Mesenchymal stem cell (in vitro differentiated cells and primary cell): ENCODE data around the gene YWHAG.
A peak's percentile ranks its signal among the peaks of the same experiment; 100 is the strongest.

ENCODE experiments used
- DNase-seq: peaks from one replicate; pipeline ENCODE4 v3.0.0-alpha.2; 2013
- H2AFZ ChIP-seq: one replicate; pipeline ENCODE4 v1.6.1; 2013; ENCODE audit warnings: low read depth, mild to moderate bottlenecking, control low read depth, inconsistent platforms, low read length, moderate library complexity
- H2AK5ac ChIP-seq: 2 replicates; pipeline ENCODE4 v1.6.1; 2013; ENCODE audit warnings: low read length, moderate library complexity, mild to moderate bottlenecking, inconsistent platforms; ENCODE audit not compliant: severe bottlenecking
- H2BK120ac ChIP-seq: one replicate; pipeline ENCODE4 v1.6.1; 2013; ENCODE audit warnings: low read depth, mild to moderate bottlenecking, inconsistent platforms, low read length, moderate library complexity
- H2BK12ac ChIP-seq, 2 experiments: one replicate each; pipeline ENCODE4 v1.6.1; 2013; ENCODE audit warnings: inconsistent platforms in 2 of 2, low read length in 2 of 2, mild to moderate bottlenecking in 2 of 2, moderate library complexity in 2 of 2, control low read depth in 1 of 2
- H2BK15ac ChIP-seq: one replicate; pipeline ENCODE4 v1.6.1; 2013; ENCODE audit warnings: mild to moderate bottlenecking, low read depth, inconsistent platforms; ENCODE audit not compliant: poor library complexity, severe bottlenecking
- H2BK5ac ChIP-seq: 2 replicates; pipeline ENCODE4 v1.6.1; 2013; ENCODE audit warnings: low read depth, mild to moderate bottlenecking, low read length, control low read depth, inconsistent platforms; ENCODE audit not compliant: poor library complexity, severe bottlenecking
- H3K14ac ChIP-seq, 2 experiments: one replicate each; pipeline ENCODE4 v1.6.1; 2013; ENCODE audit warnings: inconsistent platforms in 2 of 2, low read length in 2 of 2, control low read depth in 1 of 2, mild to moderate bottlenecking in 1 of 2, moderate library complexity in 1 of 2
- H3K18ac ChIP-seq, 2 experiments: one replicate each; pipeline ENCODE4 v1.6.1; 2013; ENCODE audit warnings: inconsistent platforms in 2 of 2, low read length in 2 of 2, control low read depth in 1 of 2, low read depth in 1 of 2, mild to moderate bottlenecking in 1 of 2
- H3K23ac ChIP-seq, 2 experiments: one replicate each; pipeline ENCODE4 v1.6.1; 2013; ENCODE audit warnings: inconsistent platforms in 2 of 2, low read length in 2 of 2, mild to moderate bottlenecking in 2 of 2, moderate library complexity in 2 of 2, control low read depth in 1 of 2
- H3K27ac ChIP-seq: 2 replicates; pipeline ENCODE4 v1.5.1; 2013; ENCODE audit warnings: mild to moderate bottlenecking, moderate library complexity, low read length, control low read depth, inconsistent platforms; ENCODE audit not compliant: poor library complexity, severe bottlenecking
- H3K27me3 ChIP-seq, 2 experiments: 2 replicates each; pipeline versions ENCODE4 v1.6.1 to v1.7.0; 2013; ENCODE audit warnings: low read length in 2 of 2, mild to moderate bottlenecking in 2 of 2, moderate library complexity in 2 of 2, control low read depth in 1 of 2, inconsistent platforms in 1 of 2; ENCODE audit not compliant: control insufficient read depth in 1 of 2, insufficient read depth in 1 of 2
- H3K36me3 ChIP-seq, 2 experiments: 2 replicates each; pipeline versions ENCODE4 v1.6.1 to v1.7.0; 2013; ENCODE audit warnings: low read length in 2 of 2, control low read depth in 1 of 2, inconsistent platforms in 1 of 2, low read depth in 1 of 2, mild to moderate bottlenecking in 1 of 2; ENCODE audit not compliant: insufficient read depth in 2 of 2, control insufficient read depth in 1 of 2
- H3K4ac ChIP-seq, 2 experiments: one replicate each; pipeline ENCODE4 v1.6.1; 2013; ENCODE audit warnings: inconsistent platforms in 2 of 2, low read length in 2 of 2, mild to moderate bottlenecking in 2 of 2, moderate library complexity in 2 of 2, control low read depth in 1 of 2, low read depth in 1 of 2
- H3K4me1 ChIP-seq: 2 replicates; pipeline ENCODE4 v1.6.1; 2013; ENCODE audit warnings: low read depth, low read length, control low read depth; ENCODE audit not compliant: control insufficient read depth, insufficient read depth
- H3K4me2 ChIP-seq: 2 replicates; pipeline ENCODE4 v1.6.1; 2013; ENCODE audit warnings: low read length, mild to moderate bottlenecking, inconsistent platforms; ENCODE audit not compliant: poor library complexity, severe bottlenecking
- H3K4me3 ChIP-seq, 2 experiments: 2 replicates each; pipeline versions ENCODE4 v1.5.1 to v1.7.0; 2013; ENCODE audit warnings: low read length in 2 of 2, mild to moderate bottlenecking in 2 of 2, control low read depth in 1 of 2, low read depth in 1 of 2; ENCODE audit not compliant: insufficient read depth in 1 of 2
- H3K79me1 ChIP-seq: replicated peaks from 2 replicates; pipeline ENCODE4 v1.6.1; 2013; ENCODE audit warnings: mild to moderate bottlenecking, control low read depth, low read length, inconsistent platforms; ENCODE audit not compliant: poor library complexity, severe bottlenecking
- H3K9ac ChIP-seq: 2 replicates; pipeline ENCODE4 v1.7.0; 2013; ENCODE audit warnings: mild to moderate bottlenecking, low read length, moderate library complexity
- H3K9me3 ChIP-seq: 2 replicates; pipeline ENCODE4 v1.7.0; 2013; ENCODE audit warnings: mild to moderate bottlenecking, low read length; ENCODE audit not compliant: control insufficient read depth
- H4K8ac ChIP-seq: one replicate; pipeline ENCODE4 v1.6.1; 2013; ENCODE audit warnings: inconsistent platforms, mild to moderate bottlenecking, low read length, moderate library complexity
- H4K91ac ChIP-seq: one replicate; pipeline ENCODE4 v1.6.1; 2013; ENCODE audit warnings: mild to moderate bottlenecking, low read length, inconsistent platforms
- WGBS: methylation state at CpG from one replicate; pipeline ENCODE4 v1.1.7; 2013; ENCODE audit warnings: mixed read lengths; 5-methylcytosine and 5-hydroxymethylcytosine counted together

YWHAG gene

GRCh38 chr7:76357475-76358010 is 1.2 kb downstream of the YWHAG start:
- peaks cover 6% of the 10 kb centered on the region for H3K4me1 ChIP-seq
- no peak overlapping the region for H2AFZ ChIP-seq
- no peak overlapping the region for H2AK5ac ChIP-seq
- no peak overlapping the region for H2BK15ac ChIP-seq
- H3K27ac ChIP-seq, result peak overlapping the region; percentile 52
- peaks cover 13 to 34% of the 10 kb centered on the region in 2 experiments for H3K36me3 ChIP-seq
- H3K18ac ChIP-seq, result peak overlapping the region in 1 of 2 experiments; percentile 99
- WGBS, result 6% methylated on average over 8 of the region's 10 CpGs
- peak overlapping the region in 1 of 2 experiments; percentile 89 for H3K4me3 ChIP-seq
- no peak overlapping the region for H2BK12ac ChIP-seq
- H2BK120ac ChIP-seq, result no peak overlapping the region
- H3K9ac ChIP-seq, result peak overlapping the region; percentile 96
- H3K27me3 ChIP-seq, result no peaks in the 10 kb centered on the region
- H3K79me1 ChIP-seq, result peaks cover 1% of the 10 kb centered on the region
- H3K4me2 ChIP-seq, result peak overlapping the region; percentile 74
- no peaks in the 10 kb centered on the region for H3K9me3 ChIP-seq
- H2BK5ac ChIP-seq, result no peak overlapping the region
- no peak overlapping the region for H3K23ac ChIP-seq
- DNase-seq, result no peak
- peak overlapping the region in 1 of 2 experiments; percentile 89 for H3K4ac ChIP-seq
- H4K91ac ChIP-seq, result no peak overlapping the region
- no peak overlapping the region for H4K8ac ChIP-seq
- H3K14ac ChIP-seq, result no peak overlapping the region

DNA sequence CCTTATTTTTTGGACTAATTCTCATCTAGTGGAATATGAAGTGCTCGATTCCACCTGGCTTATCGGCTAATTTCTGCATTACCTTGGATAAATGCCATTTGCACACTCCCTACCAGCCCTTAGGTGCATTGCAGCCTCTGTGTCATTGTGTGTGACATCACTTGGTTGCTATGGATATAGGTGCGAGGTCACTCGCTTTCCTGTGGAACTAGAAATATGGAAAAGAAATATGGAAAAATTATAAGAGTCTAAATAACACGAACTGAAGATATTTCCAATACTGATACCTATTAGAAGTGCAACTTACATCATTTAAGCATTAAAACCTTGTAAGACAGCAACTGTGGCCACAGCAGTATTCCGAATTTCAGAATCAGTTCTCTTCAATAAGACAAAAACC is 2.0 kb downstream of the YWHAG start:
- no peaks in the 10 kb centered on the region for H3K9me3 ChIP-seq

DNA sequence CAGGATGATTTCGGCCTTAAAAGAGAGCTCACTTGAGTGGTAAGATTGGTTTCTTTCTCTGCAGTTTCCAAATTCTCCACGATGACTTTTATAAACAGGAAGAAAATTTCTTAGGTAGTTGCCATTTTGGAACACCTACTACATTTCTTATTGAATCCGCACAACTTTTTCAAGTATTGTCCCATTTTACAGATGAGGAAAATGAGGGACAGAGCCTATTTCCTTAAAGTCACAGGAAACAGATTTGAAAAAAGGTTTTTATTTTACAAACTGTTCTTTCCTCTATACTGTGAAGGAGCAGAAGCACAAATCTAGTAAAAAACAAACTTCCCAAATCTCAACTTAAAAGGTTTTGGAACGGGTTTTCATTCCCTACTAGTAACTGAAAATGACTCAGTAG is 2.7 kb downstream of the YWHAG start:
- Histone ChIP-seq H3K23ac (no peak overlapping the region), H2BK5ac (no peak overlapping the region), H3K27me3 (no peaks in the 10 kb centered on the region), H2BK15ac (no peak overlapping the region), H2AFZ (no peak overlapping the region), H3K4ac (no peak overlapping the region), H3K36me3 (peaks cover 16 to 36% of the 10 kb centered on the region in 2 experiments), H3K9me3 (no peaks in the 10 kb centered on the region), H2BK12ac (no peak overlapping the region), H3K14ac (no peak overlapping the region), H4K91ac (no peak overlapping the region), H3K4me1 (peaks cover 13% of the 10 kb centered on the region), H2AK5ac (no peak overlapping the region), H3K27ac (no peak overlapping the region), H2BK120ac (no peak overlapping the region), H4K8ac (no peak overlapping the region), H3K4me2 (no peak overlapping the region), H3K79me1 (peaks cover 1% of the 10 kb centered on the region), H3K18ac (no peak overlapping the region), H3K4me3 (peak overlapping the region in 1 of 2 experiments; percentile 89), H3K9ac (peak overlapping the region; percentile 96)
- DNase-seq, result no peak
- 88% methylated on average over 2 of the region's 4 CpGs for WGBS

More for the DNA sequence above, 2.0 kb downstream of the YWHAG start:
- H2BK12ac ChIP-seq, result no peak overlapping the region
- DNase-seq, result peak; percentile 69
- no peak overlapping the region for H3K14ac ChIP-seq
- no peak overlapping the region for H4K91ac ChIP-seq
- no peak overlapping the region for H2BK15ac ChIP-seq
- H3K9ac ChIP-seq, result peak overlapping the region; percentile 96
- no peaks in the 10 kb centered on the region for H3K27me3 ChIP-seq
- peak overlapping the region in 1 of 2 experiments; percentile 89 for H3K4me3 ChIP-seq
- WGBS, result 82% methylated on average over 4 of the region's 6 CpGs
- H3K27ac ChIP-seq, result no peak overlapping the region
- no peak overlapping the region for H2BK5ac ChIP-seq
- H3K18ac ChIP-seq, result no peak overlapping the region
- H2AFZ ChIP-seq, result no peak overlapping the region
- peaks cover 1% of the 10 kb centered on the region for H3K79me1 ChIP-seq
- H3K36me3 ChIP-seq, result peaks cover 16 to 34% of the 10 kb centered on the region in 2 experiments
- H4K8ac ChIP-seq, result no peak overlapping the region
- no peak overlapping the region for H3K23ac ChIP-seq
- H3K4me2 ChIP-seq, result peak overlapping the region; percentile 83
- H2BK120ac ChIP-seq, result no peak overlapping the region
- no peak overlapping the region for H3K4ac ChIP-seq
- peaks cover 10% of the 10 kb centered on the region for H3K4me1 ChIP-seq
- no peak overlapping the region for H2AK5ac ChIP-seq

- WGBS, result 96% methylated on average over 7 of the region's 9 CpGs
- no peak overlapping the region for H3K4me2 ChIP-seq
- peaks cover 19 to 45% of the 10 kb centered on the region in 2 experiments for H3K36me3 ChIP-seq
- no peak overlapping the region for H4K91ac ChIP-seq
- no peaks in the 10 kb centered on the region for H3K27me3 ChIP-seq
- no peak for DNase-seq
- no peak overlapping the region for H3K27ac ChIP-seq
- H2BK12ac ChIP-seq, result no peak overlapping the region
- no peak overlapping the region for H3K4ac ChIP-seq
- no peak overlapping the region for H4K8ac ChIP-seq
- H2AFZ ChIP-seq, result no peak overlapping the region
- no peak overlapping the region for H3K23ac ChIP-seq
- H3K14ac ChIP-seq, result no peak overlapping the region
- H3K9me3 ChIP-seq, result no peaks in the 10 kb centered on the region
- H2BK120ac ChIP-seq, result no peak overlapping the region
- H3K18ac ChIP-seq, result no peak overlapping the region
- H3K9ac ChIP-seq, result no peak overlapping the region
- peak overlapping the region in 1 of 2 experiments; percentile 89 for H3K4me3 ChIP-seq
- no peak overlapping the region for H2BK5ac ChIP-seq
- no peak overlapping the region for H2BK15ac ChIP-seq
- H3K4me1 ChIP-seq, result peaks cover 13% of the 10 kb centered on the region
- peaks cover 1% of the 10 kb centered on the region for H3K79me1 ChIP-seq
- H2AK5ac ChIP-seq, result no peak overlapping the region
These were observed 3.6 kb downstream of the YWHAG start for GRCh38 chr7:76354981-76355730.
